HepG2 (cell line): ENCODE measurements around the gene CAMK2G.

Source experiments
- CBX2 ChIP-seq, 2 experiments: fragments of 200-600 bp in 1 of 2; sonication (generic); formaldehyde crosslinking in 1 of 2; IDR thresholded peaks; 2 replicates each; pipeline versions ENCODE4 v1.7.0 to v1.8.1; 2018 to 2022; ENCODE audit warnings: low read depth in 2 of 2, low read length in 1 of 2, mild to moderate bottlenecking in 1 of 2, missing genetic modification reagents in 1 of 2
- DMAP1 ChIP-seq: IDR thresholded peaks from 2 replicates; pipeline ENCODE4 v1.6.1; 2016
- GLI4 ChIP-seq: sonication (generic); formaldehyde crosslinking; IDR thresholded peaks from 2 replicates; pipeline ENCODE4 v1.5.1; 2020; ENCODE audit warnings: missing genetic modification reagents, mild to moderate bottlenecking, moderate library complexity, borderline replicate concordance
- HDAC2 ChIP-seq: sonication (generic); formaldehyde crosslinking; IDR thresholded peaks from 2 replicates; pipeline ENCODE4 v1.4.0; 2020; ENCODE audit warnings: missing genetic modification reagents
- NFIC ChIP-seq: IDR thresholded peaks from 2 replicates; pipeline ENCODE4 v1.6.1; 2012; ENCODE audit warnings: mild to moderate bottlenecking, low read length, inconsistent platforms
- POLR2AphosphoS5 ChIP-seq: IDR thresholded peaks from 2 replicates; pipeline ENCODE4 v1.6.1; 2012; ENCODE audit warnings: low read depth, low read length
- SIN3A ChIP-seq: IDR thresholded peaks from 2 replicates; pipeline ENCODE4 v1.6.1; 2011; ENCODE audit warnings: low read depth, mild to moderate bottlenecking, control low read depth, low read length, borderline replicate concordance
- ZNF317 ChIP-seq: sonication (generic); formaldehyde crosslinking; IDR thresholded peaks from 2 replicates; pipeline ENCODE4 v1.5.0; 2020; ENCODE audit warnings: mild to moderate bottlenecking, missing genetic modification reagents
- ZNF329 ChIP-seq: sonication (generic); formaldehyde crosslinking; IDR thresholded peaks from 2 replicates; pipeline ENCODE4 v1.9.0; 2021; ENCODE audit warnings: low read depth, mild to moderate bottlenecking, missing genetic modification reagents
- ZNF747 ChIP-seq: sonication (generic); formaldehyde crosslinking; IDR thresholded peaks from 2 replicates; pipeline ENCODE4 v1.8.1; 2023; ENCODE audit warnings: missing genetic modification reagents, mild to moderate bottlenecking, borderline replicate concordance
- ZSCAN12 ChIP-seq: sonication (generic); formaldehyde crosslinking; IDR thresholded peaks from 2 replicates; pipeline ENCODE4 v1.9.0; 2021; ENCODE audit warnings: mild to moderate bottlenecking, missing genetic modification reagents
- TF ChIP-seq, protein P1 (sequence below): sonication (generic); formaldehyde crosslinking; IDR thresholded peaks from 2 replicates; pipeline ENCODE4 v1.5.0; 2020; ENCODE audit warnings: mild to moderate bottlenecking, missing genetic modification reagents, moderate library complexity
- TF ChIP-seq, protein P2 (sequence below): IDR thresholded peaks from 2 replicates; pipeline ENCODE4 v1.6.1; 2016
- TF ChIP-seq, protein P3 (sequence below): IDR thresholded peaks from 2 replicates; pipeline ENCODE4 v1.6.1; 2012; ENCODE audit warnings: inconsistent platforms

DNA sequence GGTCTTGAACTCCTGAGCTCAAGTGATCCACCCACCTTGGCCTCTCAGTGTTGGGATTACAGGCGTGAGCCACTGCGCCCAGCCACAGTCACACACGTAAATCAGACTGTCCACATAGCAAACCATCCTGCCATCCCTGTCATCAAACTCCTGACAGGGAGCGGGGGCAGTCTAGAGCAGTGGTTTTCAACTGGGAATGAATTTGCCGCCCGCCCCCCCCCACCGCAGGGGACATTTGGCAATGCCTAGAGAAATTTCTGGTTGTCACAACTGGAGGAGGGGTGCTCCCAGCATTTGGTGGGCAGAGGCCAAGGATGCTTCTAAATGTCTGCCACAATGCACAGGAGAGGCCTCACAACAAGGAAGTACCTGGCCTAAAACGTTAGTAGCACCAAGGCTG, 24.1 kb downstream of the CAMK2G start:
- TF ChIP-seq, protein P1, sequence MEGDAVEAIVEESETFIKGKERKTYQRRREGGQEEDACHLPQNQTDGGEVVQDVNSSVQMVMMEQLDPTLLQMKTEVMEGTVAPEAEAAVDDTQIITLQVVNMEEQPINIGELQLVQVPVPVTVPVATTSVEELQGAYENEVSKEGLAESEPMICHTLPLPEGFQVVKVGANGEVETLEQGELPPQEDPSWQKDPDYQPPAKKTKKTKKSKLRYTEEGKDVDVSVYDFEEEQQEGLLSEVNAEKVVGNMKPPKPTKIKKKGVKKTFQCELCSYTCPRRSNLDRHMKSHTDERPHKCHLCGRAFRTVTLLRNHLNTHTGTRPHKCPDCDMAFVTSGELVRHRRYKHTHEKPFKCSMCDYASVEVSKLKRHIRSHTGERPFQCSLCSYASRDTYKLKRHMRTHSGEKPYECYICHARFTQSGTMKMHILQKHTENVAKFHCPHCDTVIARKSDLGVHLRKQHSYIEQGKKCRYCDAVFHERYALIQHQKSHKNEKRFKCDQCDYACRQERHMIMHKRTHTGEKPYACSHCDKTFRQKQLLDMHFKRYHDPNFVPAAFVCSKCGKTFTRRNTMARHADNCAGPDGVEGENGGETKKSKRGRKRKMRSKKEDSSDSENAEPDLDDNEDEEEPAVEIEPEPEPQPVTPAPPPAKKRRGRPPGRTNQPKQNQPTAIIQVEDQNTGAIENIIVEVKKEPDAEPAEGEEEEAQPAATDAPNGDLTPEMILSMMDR, result no peak
- no peak for TF ChIP-seq ZNF317
- no peak for TF ChIP-seq GLI4 (CRISPR knock-in tag)
- TF ChIP-seq, protein P2, sequence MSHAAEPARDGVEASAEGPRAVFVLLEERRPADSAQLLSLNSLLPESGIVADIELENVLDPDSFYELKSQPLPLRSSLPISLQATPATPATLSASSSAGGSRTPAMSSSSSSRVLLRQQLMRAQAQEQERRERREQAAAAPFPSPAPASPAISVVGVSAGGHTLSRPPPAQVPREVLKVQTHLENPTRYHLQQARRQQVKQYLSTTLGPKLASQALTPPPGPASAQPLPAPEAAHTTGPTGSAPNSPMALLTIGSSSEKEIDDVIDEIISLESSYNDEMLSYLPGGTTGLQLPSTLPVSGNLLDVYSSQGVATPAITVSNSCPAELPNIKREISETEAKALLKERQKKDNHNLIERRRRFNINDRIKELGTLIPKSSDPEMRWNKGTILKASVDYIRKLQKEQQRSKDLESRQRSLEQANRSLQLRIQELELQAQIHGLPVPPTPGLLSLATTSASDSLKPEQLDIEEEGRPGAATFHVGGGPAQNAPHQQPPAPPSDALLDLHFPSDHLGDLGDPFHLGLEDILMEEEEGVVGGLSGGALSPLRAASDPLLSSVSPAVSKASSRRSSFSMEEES, result no peak
- no peak for TF ChIP-seq SIN3A
- no peak for TF ChIP-seq ZNF747 (CRISPR knock-in tag)
- no peak for TF ChIP-seq ZNF329 (CRISPR knock-in tag)
- TF ChIP-seq ZSCAN12 (CRISPR knock-in tag), result no peak
- no peak for TF ChIP-seq DMAP1 (CRISPR knock-in tag)
- TF ChIP-seq CBX2 (IDR thresholded peaks at IDR 0.05; ENCODE audit: low read depth, low read length), result no peak
- no peak for TF ChIP-seq CBX2 (CRISPR knock-in tag; IDR thresholded peaks at IDR 0.05; ENCODE audit: low read depth)
- TF ChIP-seq NFIC, result no peak
- no peak for TF ChIP-seq HDAC2
- no peak for TF ChIP-seq POLR2AphosphoS5
- TF ChIP-seq, protein P3, sequence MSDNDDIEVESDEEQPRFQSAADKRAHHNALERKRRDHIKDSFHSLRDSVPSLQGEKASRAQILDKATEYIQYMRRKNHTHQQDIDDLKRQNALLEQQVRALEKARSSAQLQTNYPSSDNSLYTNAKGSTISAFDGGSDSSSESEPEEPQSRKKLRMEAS, result no peak
